ENCODE data around the gene KCMF1.

- TF ChIP-seq NFIC (IDR thresholded peaks at IDR 0.05) (no peak), MAX (IDR thresholded peaks at IDR 0.05) (no peak), YY1 (IDR thresholded peaks at IDR 0.05; ENCODE audit: low read depth) (no peak), FOXM1 (IDR thresholded peaks at IDR 0.05; ENCODE audit: borderline replicate concordance, low read depth) (no peak), RAD21 (IDR thresholded peaks at IDR 0.05; ENCODE audit: low read depth) (no peak), TEAD4 (IDR thresholded peaks at IDR 0.05) (no peak), USF1 (IDR thresholded peaks at IDR 0.05) (no peak), EP300 (IDR thresholded peaks at IDR 0.05; ENCODE audit: borderline replicate concordance) (no peak), EGR1 (IDR thresholded peaks at IDR 0.05) (no peak), REST (IDR thresholded peaks at IDR 0.05; ENCODE audit: low read depth) (no peak), TAF1 (IDR thresholded peaks at IDR 0.05; ENCODE audit: low read depth) (no peak)
These were observed 51.3 kb downstream of the KCMF1 start for GRCh38 chr2:85022232-85022631.
